Measurements from ENCODE around the gene MN1.

Gene MN1

DNA sequence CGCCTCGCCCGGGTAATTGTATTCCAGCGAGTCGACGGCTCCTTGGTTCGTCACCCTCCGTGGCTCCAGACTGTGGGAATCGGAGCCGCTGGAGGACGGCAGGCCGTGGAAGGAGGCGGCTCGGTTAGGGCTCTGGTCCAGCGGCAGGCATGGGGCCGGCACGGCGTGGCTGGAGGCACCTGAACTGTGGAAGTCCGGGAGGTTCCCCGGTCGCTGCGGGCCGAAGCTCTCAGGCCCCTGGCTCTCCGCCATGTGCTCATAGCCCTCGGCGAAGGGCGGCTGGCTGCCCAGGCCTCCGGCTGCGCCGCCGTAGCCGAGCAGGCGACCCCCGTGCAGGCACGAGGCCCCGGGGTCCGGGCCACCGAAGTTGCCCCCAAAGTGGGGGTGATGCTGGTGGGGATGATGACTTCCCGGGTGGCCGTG is 1.7 kb downstream of the MN1 start:
- no peaks in the 10 kb centered on the region for H3K79me2 ChIP-seq (ENCODE audit: insufficient read depth, low read length)
- peaks cover 5% of the 10 kb centered on the region for H3K27me3 ChIP-seq (ENCODE audit: insufficient read depth, low read length, poor library complexity)
- H3K9ac ChIP-seq (ENCODE audit: low read depth, low read length): no peak overlapping the region
- peaks cover 1% of the 10 kb centered on the region for H4K20me1 ChIP-seq (ENCODE audit: insufficient read depth, low read length)
- no peaks in the 10 kb centered on the region for H3K4me1 ChIP-seq (ENCODE audit: insufficient read depth, low read length)
- H3K4me2 ChIP-seq (ENCODE audit: insufficient read depth, low read length): no peak overlapping the region
- no peaks in the 10 kb centered on the region for H3K36me3 ChIP-seq (ENCODE audit: insufficient read depth, low read length)
- ATAC-seq (ENCODE audit: insufficient read depth, low read depth) (no peak), DNase-seq (no peak)
- H3K4me3 ChIP-seq (ENCODE audit: low read depth in 1 of 2, low read length in 2 of 2): no peak overlapping the region
- no peak overlapping the region for H2AFZ ChIP-seq (ENCODE audit: low read depth, low read length)
- H3K27ac ChIP-seq (ENCODE audit: low read length): no peak overlapping the region
- no peaks in the 10 kb centered on the region for H3K9me3 ChIP-seq (ENCODE audit: insufficient read depth, low read length, severe bottlenecking)
- TF ChIP-seq EZH2 (IDR thresholded peaks at IDR 0.05; ENCODE audit: borderline replicate concordance, low read depth, low read length, severe bottlenecking): no peak

DNA sequence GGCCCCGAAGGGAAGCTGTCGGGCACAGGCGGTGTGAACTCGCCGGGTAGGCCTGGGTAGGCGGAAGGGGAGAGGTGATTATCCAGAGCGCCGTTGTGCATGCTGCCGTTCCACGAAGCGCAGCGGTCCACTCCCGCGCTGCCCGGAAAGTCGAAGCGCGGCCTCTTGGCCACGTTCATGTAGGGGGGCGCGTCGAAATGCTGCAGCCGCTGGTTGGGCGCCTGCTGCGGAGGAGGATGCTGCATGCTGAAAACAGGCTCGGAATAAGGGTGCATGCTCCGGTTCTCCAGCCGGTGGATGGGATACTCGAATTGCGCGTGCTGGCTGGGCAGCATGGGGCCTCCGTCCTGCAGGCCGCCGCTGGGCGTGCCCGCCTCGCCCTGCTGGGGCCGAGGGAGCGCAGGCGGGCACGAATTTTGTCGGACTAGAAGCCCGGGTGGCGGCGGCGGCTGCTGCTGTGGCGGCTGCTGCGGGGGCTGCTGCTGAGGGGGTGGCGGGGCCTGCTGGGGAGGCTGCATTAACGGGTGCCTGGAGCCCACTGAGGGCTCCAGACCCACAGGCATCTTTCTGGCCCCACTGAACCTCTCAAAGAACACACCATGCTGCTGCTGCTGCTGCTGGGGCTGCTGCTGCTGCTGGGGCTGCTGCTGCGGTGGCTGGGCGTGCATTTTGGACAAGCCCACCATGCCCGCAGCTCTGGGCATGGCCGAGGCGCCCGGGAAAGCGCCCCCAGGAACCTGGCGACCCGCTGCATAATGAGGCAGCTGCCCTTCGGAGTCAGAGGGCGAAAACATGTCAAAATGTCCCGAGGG is 2.3 kb downstream of the MN1 start:
- ATAC-seq (ENCODE audit: insufficient read depth, low read depth) (no peak), DNase-seq (no peak)
- no peaks in the 10 kb centered on the region for H4K20me1 ChIP-seq (ENCODE audit: insufficient read depth, low read length)
- H3K4me1 ChIP-seq (ENCODE audit: insufficient read depth, low read length): no peaks in the 10 kb centered on the region
- H3K4me2 ChIP-seq (ENCODE audit: insufficient read depth, low read length): no peak overlapping the region
- no peak overlapping the region for H3K27ac ChIP-seq (ENCODE audit: low read length)
- TF ChIP-seq, protein P1, sequence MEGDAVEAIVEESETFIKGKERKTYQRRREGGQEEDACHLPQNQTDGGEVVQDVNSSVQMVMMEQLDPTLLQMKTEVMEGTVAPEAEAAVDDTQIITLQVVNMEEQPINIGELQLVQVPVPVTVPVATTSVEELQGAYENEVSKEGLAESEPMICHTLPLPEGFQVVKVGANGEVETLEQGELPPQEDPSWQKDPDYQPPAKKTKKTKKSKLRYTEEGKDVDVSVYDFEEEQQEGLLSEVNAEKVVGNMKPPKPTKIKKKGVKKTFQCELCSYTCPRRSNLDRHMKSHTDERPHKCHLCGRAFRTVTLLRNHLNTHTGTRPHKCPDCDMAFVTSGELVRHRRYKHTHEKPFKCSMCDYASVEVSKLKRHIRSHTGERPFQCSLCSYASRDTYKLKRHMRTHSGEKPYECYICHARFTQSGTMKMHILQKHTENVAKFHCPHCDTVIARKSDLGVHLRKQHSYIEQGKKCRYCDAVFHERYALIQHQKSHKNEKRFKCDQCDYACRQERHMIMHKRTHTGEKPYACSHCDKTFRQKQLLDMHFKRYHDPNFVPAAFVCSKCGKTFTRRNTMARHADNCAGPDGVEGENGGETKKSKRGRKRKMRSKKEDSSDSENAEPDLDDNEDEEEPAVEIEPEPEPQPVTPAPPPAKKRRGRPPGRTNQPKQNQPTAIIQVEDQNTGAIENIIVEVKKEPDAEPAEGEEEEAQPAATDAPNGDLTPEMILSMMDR (IDR thresholded peaks at IDR 0.05; ENCODE audit: borderline replicate concordance, extremely low read depth, low read length, poor library complexity, severe bottlenecking): no peak
- TF ChIP-seq EZH2 (IDR thresholded peaks at IDR 0.05; ENCODE audit: borderline replicate concordance, low read depth, low read length, severe bottlenecking): no peak
- H3K36me3 ChIP-seq (ENCODE audit: insufficient read depth, low read length): no peaks in the 10 kb centered on the region
- H3K79me2 ChIP-seq (ENCODE audit: insufficient read depth, low read length): no peaks in the 10 kb centered on the region
- no peak overlapping the region for H3K9ac ChIP-seq (ENCODE audit: low read depth, low read length)
- H3K27me3 ChIP-seq (ENCODE audit: insufficient read depth, low read length, poor library complexity): no peaks in the 10 kb centered on the region
- H2AFZ ChIP-seq (ENCODE audit: low read depth, low read length): no peak overlapping the region
- no peaks in the 10 kb centered on the region for H3K9me3 ChIP-seq (ENCODE audit: insufficient read depth, low read length, severe bottlenecking)
- no peak overlapping the region for H3K4me3 ChIP-seq (ENCODE audit: low read depth in 1 of 2, low read length in 2 of 2)

DNA sequence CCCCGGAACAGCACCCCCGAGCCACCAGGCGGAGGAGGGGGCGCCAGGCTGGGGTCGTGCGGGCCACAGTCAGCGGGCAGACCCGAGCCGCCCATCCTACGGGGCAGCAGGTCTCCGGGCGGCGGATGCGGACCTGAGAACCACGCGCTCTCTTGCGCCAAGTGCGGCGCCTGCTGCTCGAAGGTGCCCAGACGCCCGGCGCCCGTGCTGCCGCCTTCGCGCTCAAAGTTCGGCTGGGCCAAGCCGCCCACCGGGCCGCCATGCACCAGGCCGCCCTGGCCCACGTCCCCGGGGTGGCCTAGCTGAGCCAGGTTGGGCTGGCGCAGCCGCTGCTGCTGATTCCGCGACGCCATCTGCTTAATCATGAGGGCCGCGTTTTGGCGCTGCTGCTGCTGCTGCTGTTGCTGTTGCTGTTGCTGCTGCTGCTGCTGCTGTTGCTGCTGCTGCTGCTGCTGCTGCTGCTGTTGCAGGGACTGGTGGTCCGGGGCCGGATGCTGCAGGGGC is 3.0 kb downstream of the MN1 start:
- TF ChIP-seq EZH2 (IDR thresholded peaks at IDR 0.05; ENCODE audit: borderline replicate concordance, low read depth, low read length, severe bottlenecking): no peak
- TF ChIP-seq, protein P1 (IDR thresholded peaks at IDR 0.05; ENCODE audit: borderline replicate concordance, extremely low read depth, low read length, poor library complexity, severe bottlenecking): no peak
- no peak for DNase-seq
- Histone ChIP-seq H2AFZ (ENCODE audit: low read depth, low read length) (no peak overlapping the region), H3K4me3 (ENCODE audit: low read depth in 1 of 2, low read length in 2 of 2) (no peak overlapping the region), H3K9me3 (ENCODE audit: insufficient read depth, low read length, severe bottlenecking) (no peaks in the 10 kb centered on the region), H3K36me3 (ENCODE audit: insufficient read depth, low read length) (no peaks in the 10 kb centered on the region), H3K27me3 (ENCODE audit: insufficient read depth, low read length, poor library complexity) (no peaks in the 10 kb centered on the region), H3K79me2 (ENCODE audit: insufficient read depth, low read length) (no peaks in the 10 kb centered on the region), H3K9ac (ENCODE audit: low read depth, low read length) (no peak overlapping the region), H3K4me1 (ENCODE audit: insufficient read depth, low read length) (no peaks in the 10 kb centered on the region), H3K27ac (ENCODE audit: low read length) (no peak overlapping the region), H4K20me1 (ENCODE audit: insufficient read depth, low read length) (no peaks in the 10 kb centered on the region), H3K4me2 (ENCODE audit: insufficient read depth, low read length) (no peak overlapping the region)
- no peak for ATAC-seq (ENCODE audit: insufficient read depth, low read depth)
